Kidney (tissue), 14 donors: ENCODE measurements around the gene TSGA10IP. TPM values are rescaled to one million over a fixed set of nuclear protein-coding genes. Genes with fewer than 3 reads are reported as not detected.

ENCODE experiments used
- DNase-seq, 5 donors: peaks; one replicate each; pipeline ENCODE4 v3.0.0-alpha.2; 2013 to 2020
- FAIRE-seq: peaks from 2 replicates; lab custom pipeline; 2012; peaks lifted over from hg19 to GRCh38; lab: Jason Lieb, UNC
- H3K27ac ChIP-seq, 2 donors: one replicate each; pipeline ENCODE4 v1.7.0; 2013; ENCODE audit warnings: low read depth in 2 of 2, low read length in 2 of 2, inconsistent platforms in 1 of 2
- H3K27me3 ChIP-seq: one replicate; pipeline ENCODE4 v1.7.1; 2013; ENCODE audit warnings: low read length, inconsistent platforms; ENCODE audit not compliant: control insufficient read depth, insufficient read depth
- H3K36me3 ChIP-seq, 3 donors: one replicate each; pipeline versions ENCODE4 v1.7.0 to v1.7.1; 2013; ENCODE audit warnings: low read length in 3 of 3, control low read depth in 1 of 3, inconsistent platforms in 1 of 3; ENCODE audit not compliant: insufficient read depth in 3 of 3, control insufficient read depth in 2 of 3
- H3K4me1 ChIP-seq, 3 donors: one replicate each; pipeline versions ENCODE4 v1.7.0 to v1.7.1; 2013; ENCODE audit warnings: low read length in 3 of 3, inconsistent platforms in 1 of 3, low read depth in 1 of 3; ENCODE audit not compliant: control insufficient read depth in 2 of 3, insufficient read depth in 2 of 3
- H3K4me3 ChIP-seq, 3 donors: one replicate each; pipeline versions ENCODE4 v1.7.0 to v1.8.1; 2013; ENCODE audit warnings: low read length in 3 of 3, control low read depth in 1 of 3, inconsistent platforms in 1 of 3
- H3K9ac ChIP-seq, 3 donors: one replicate each; pipeline versions ENCODE4 v1.7.0 to v1.7.1; 2013; ENCODE audit warnings: low read length in 3 of 3, control low read depth in 1 of 3, inconsistent platforms in 1 of 3
- H3K9me3 ChIP-seq, 3 donors: one replicate each; pipeline versions ENCODE4 v1.7.0 to v1.7.1; 2013; ENCODE audit warnings: low read length in 3 of 3, control low read depth in 1 of 3, inconsistent platforms in 1 of 3; ENCODE audit not compliant: control insufficient read depth in 2 of 3, insufficient read depth in 1 of 3
- CTCF ChIP-seq: IDR thresholded peaks from 3 replicates; pipeline ENCODE4 v1.5.1; 2012; ENCODE audit warnings: mild to moderate bottlenecking, moderate library complexity, borderline replicate concordance; ENCODE audit not compliant: insufficient read depth; ENCODE audit errors: extremely low read depth
- intact Hi-C: fragments of 100-400 bp; cut with DNase I; formaldehyde crosslinking; loops from one replicate; pipeline ENCODE4 v1.11.1; 2022
- polyA plus RNA-seq: library from polyadenylated mRNA; stranded (reverse); fragments of 350-450 nt; fragmentation: Illumina TruSeq; extraction: RNeasy Lipid Tissue Mini Kit (QIAGEN cat#74804); gene quantifications from one replicate; pipeline ENCODE4 v1.2.3, GENCODE V29; 2014; ENCODE audit warnings: low read depth, low replicate concordance; ENCODE audit not compliant: insufficient read depth
- total RNA-seq: library from RNA; stranded (reverse); fragmentation: NEBNext Ultra II Directional; extraction: Animal tissue kit (Norgen Biotek cat#: 25700); gene quantifications from one replicate; pipeline ENCODE4 v1.2.1, GENCODE V29; 2021
- donor health status: control.
- donor health status: control.
- donor health status: control.
- donor health status: control.
- donor health status: control.
- donor health status: DM: yes; HTN: yes; CAD: no.
- donor health status: Normal renal cell carcinoma (clear cell type).

The TSGA10IP gene
- total and polyA plus RNA-seq, 2 donors from 2014 or later = not detected

- no peak for FAIRE-seq
- H3K9ac ChIP-seq = no peak overlapping the region
- no peaks in the 10 kb centered on the region for H3K36me3 ChIP-seq
- no peak for DNase-seq
- H3K27ac ChIP-seq = no peak overlapping the region
- H3K27me3 ChIP-seq = no peaks in the 10 kb centered on the region
- intact Hi-C loops = no loop called here
- no peak overlapping the region for H3K4me3 ChIP-seq
- no peak for TF ChIP-seq CTCF
- no peaks in the 10 kb centered on the region for H3K4me1 ChIP-seq
- H3K9me3 ChIP-seq = no peaks in the 10 kb centered on the region
These were observed 16.6 kb upstream of the TSGA10IP start for GRCh38 chr11:65928667-65929066.

GRCh38 chr11:65931773-65932557 lies 13.3 kb upstream of the TSGA10IP start:
- Histone ChIP-seq H3K27ac (no peak overlapping the region), H3K9me3 (no peaks in the 10 kb centered on the region), H3K36me3 (no peaks in the 10 kb centered on the region), H3K4me3 (no peak overlapping the region), H3K4me1 (no peaks in the 10 kb centered on the region), H3K9ac (no peak overlapping the region), H3K27me3 (no peaks in the 10 kb centered on the region)
- FAIRE-seq (no peak), DNase-seq (peak in 1 of 5 donors; percentile 12)
- no peak for TF ChIP-seq CTCF
- intact Hi-C loops = no loop called here

GRCh38 chr11:65932558-65932919 lies 12.7 kb upstream of the TSGA10IP start:
- no peak for DNase-seq
- Histone ChIP-seq H3K9me3 (no peaks in the 10 kb centered on the region), H3K4me3 (no peak overlapping the region), H3K36me3 (no peaks in the 10 kb centered on the region), H3K27ac (no peak overlapping the region), H3K27me3 (no peaks in the 10 kb centered on the region), H3K9ac (no peak overlapping the region), H3K4me1 (no peaks in the 10 kb centered on the region)
- FAIRE-seq = no peak
- no peak for TF ChIP-seq CTCF
- intact Hi-C loops = no loop called here
